ENCODE measurements around the gene SLC6A20.

The SLC6A20 gene

GRCh38 chr3:45730409-45731154 is 65.8 kb downstream of the SLC6A20 start:
- DNase-seq (ENCODE audit: extremely low read depth in 1 of 2, low read depth in 1 of 2) = no peak

- DNase-seq (ENCODE audit: extremely low read depth in 1 of 2, low read depth in 1 of 2) = no peak
These were observed 66.7 kb downstream of the SLC6A20 start for GRCh38 chr3:45729614-45730013.

GRCh38 chr3:45724911-45725310 is 71.4 kb downstream of the SLC6A20 start:
- no peak for DNase-seq (ENCODE audit: extremely low read depth in 1 of 2, low read depth in 1 of 2)

GRCh38 chr3:45719655-45720487 is 76.5 kb downstream of the SLC6A20 start:
- DNase-seq (ENCODE audit: extremely low read depth in 1 of 2, low read depth in 1 of 2) = no peak

GRCh38 chr3:45716790-45717336 is 79.5 kb downstream of the SLC6A20 start:
- DNase-seq (ENCODE audit: extremely low read depth in 1 of 2, low read depth in 1 of 2) = no peak

- DNase-seq (ENCODE audit: extremely low read depth in 1 of 2, low read depth in 1 of 2) = no peak
These were observed 80.4 kb downstream of the SLC6A20 start for GRCh38 chr3:45715945-45716344.

- DNase-seq (ENCODE audit: extremely low read depth in 1 of 2, low read depth in 1 of 2) = no peak
These were observed 83.8 kb downstream of the SLC6A20 start for GRCh38 chr3:45712434-45713110.

GRCh38 chr3:45711931-45712330 is 84.4 kb downstream of the SLC6A20 start:
- no peak for DNase-seq (ENCODE audit: extremely low read depth in 1 of 2, low read depth in 1 of 2)

GRCh38 chr3:45705839-45706808 is 90.2 kb downstream of the SLC6A20 start:
- no peak for DNase-seq (ENCODE audit: extremely low read depth in 1 of 2, low read depth in 1 of 2)

Measured in activated CD8-positive, alpha-beta memory T cell treated with anti-CD3 and anti-CD28 coated beads for 1 hour (primary cell).